HCT116 (cell line): ENCODE data around the gene SHISAL1.

Experiments
- CTCF ChIP-seq, 3 experiments: fragments of 200-600 bp in 1 of 3; sonication (generic) in 1 of 3; IDR thresholded peaks in 2 of 3; conservative IDR thresholded peaks in 1 of 3; 2 replicates each; pipeline ENCODE4 v1.5.1; 2012 to 2017; ENCODE audit warnings: low read depth in 2 of 3, low read length in 2 of 3, antibody characterized with exemption in 1 of 3, borderline replicate concordance in 1 of 3, control low read depth in 1 of 3, mild to moderate bottlenecking in 1 of 3, mixed read lengths in 1 of 3, mixed run types in 1 of 3, moderate library complexity in 1 of 3; ENCODE audit not compliant: insufficient read depth in 1 of 3
- EZH2phosphoT487 ChIP-seq: fragments of 200-600 bp; IDR thresholded peaks from 2 replicates; pipeline ENCODE4 v1.6.1; 2018; ENCODE audit warnings: antibody characterized with exemption, borderline replicate concordance
- JUND ChIP-seq: IDR thresholded peaks from 2 replicates; pipeline ENCODE4 v1.6.1; 2012
- POLR2A ChIP-seq: IDR thresholded peaks from 2 replicates; pipeline ENCODE4 v1.7.0; 2011; ENCODE audit warnings: borderline replicate concordance; ENCODE audit not compliant: insufficient read depth, insufficient read length; ENCODE audit errors: extremely low read depth
- POLR2AphosphoS5 ChIP-seq: IDR thresholded peaks from 2 replicates; pipeline ENCODE4 v1.6.1; 2011; ENCODE audit warnings: mild to moderate bottlenecking, low read depth, low read length, moderate library complexity
- SRF ChIP-seq: IDR thresholded peaks from 2 replicates; pipeline ENCODE4 v1.6.1; 2012; ENCODE audit warnings: low read depth
- TF ChIP-seq, protein P1 (sequence below): IDR thresholded peaks from 2 replicates; pipeline ENCODE4 v1.6.1; 2012

DNA sequence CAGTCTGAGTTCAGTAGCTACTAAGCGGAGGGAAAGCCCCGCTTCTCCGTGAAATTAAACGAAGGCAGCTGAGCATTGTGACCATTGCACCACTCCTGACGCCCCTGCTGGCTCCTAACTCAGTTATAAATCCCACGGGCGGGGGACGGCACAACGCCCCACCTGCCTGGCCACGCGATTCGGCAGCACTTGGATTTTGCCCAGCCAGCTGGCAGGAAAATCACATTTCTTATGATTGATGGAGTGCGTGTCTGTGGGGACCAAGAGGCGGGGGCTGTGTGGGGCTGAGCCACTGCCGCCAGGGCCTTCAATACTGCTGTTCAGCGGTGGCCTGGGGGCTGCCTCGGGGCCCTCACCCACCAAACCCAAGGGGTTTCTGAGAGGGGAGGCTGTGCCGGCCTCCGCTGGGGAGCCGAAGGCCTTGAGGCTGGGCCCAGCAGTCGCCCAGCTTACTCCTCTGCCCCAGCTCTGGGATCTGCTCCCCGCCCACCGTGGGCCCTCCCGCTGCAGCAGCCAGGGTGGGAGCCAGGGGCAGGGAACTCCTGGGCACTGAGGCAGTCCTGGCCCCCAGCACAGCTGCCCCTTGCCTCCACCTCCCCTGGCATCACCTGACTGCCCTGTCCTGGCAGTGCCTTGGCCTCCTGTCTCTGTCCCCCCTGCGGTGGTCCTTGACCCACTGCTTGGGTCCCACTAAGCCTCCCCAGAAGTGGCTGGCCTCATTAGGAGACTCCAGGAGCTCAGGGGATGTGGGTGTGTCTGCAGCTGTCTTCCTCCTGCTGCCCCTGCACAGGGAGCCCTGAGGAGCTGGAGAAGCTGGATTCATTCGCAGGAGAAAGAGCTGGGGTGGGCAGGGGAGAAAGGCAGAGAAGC is 30.7 kb downstream of the SHISAL1 start:
- TF ChIP-seq POLR2A (no peak), SRF (no peak), POLR2AphosphoS5 (no peak), JUND (no peak), CTCF (IDR thresholded peaks at IDR 0.05 in 2 of 3, conservative IDR thresholded peaks at IDR 0.05 in 1 of 3; ENCODE audit: borderline replicate concordance in 1 of 3, insufficient read depth in 1 of 3, low read depth in 2 of 3, low read length in 2 of 3) (no peak), EZH2phosphoT487 (no peak)
- TF ChIP-seq, protein P1, sequence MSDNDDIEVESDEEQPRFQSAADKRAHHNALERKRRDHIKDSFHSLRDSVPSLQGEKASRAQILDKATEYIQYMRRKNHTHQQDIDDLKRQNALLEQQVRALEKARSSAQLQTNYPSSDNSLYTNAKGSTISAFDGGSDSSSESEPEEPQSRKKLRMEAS = no peak
